Tibial nerve (tissue), 4 donors: ENCODE data around the gene MAST3. TPM values are rescaled to one million over a fixed set of nuclear protein-coding genes. Genes with fewer than 3 reads are reported as not detected.

Experiments
- DNase-seq, 2 donors: peaks; one replicate each; pipeline ENCODE4 v3.0.0-alpha.2; 2019; ENCODE audit warnings: low spot score in 2 of 2
- H3K27ac ChIP-seq, 4 donors: fragments of 200-600 bp; sonication (generic) in 3 of 4; one replicate each; pipeline ENCODE4 v1.5.1; 2017 to 2019; ENCODE audit warnings: mild to moderate bottlenecking in 1 of 4
- H3K27me3 ChIP-seq, 2 donors: fragments of 200-600 bp; sonication (generic) in 1 of 2; one replicate each; pipeline versions ENCODE4 v1.5.1 to v1.6.0; 2017 to 2019
- H3K36me3 ChIP-seq, 3 donors: fragments of 200-600 bp; sonication (generic); one replicate each; pipeline ENCODE4 v1.5.1; 2018 to 2019
- H3K4me1 ChIP-seq, 4 donors: fragments of 200-600 bp; sonication (generic) in 3 of 4; one replicate each; pipeline ENCODE4 v1.5.1; 2017 to 2019
- H3K4me3 ChIP-seq, 4 donors: fragments of 200-600 bp; sonication (generic) in 3 of 4; one replicate each; pipeline ENCODE4 v1.5.1; 2017 to 2019; ENCODE audit warnings: mild to moderate bottlenecking in 1 of 4, moderate library complexity in 1 of 4
- H3K9me3 ChIP-seq, 4 donors: fragments of 200-600 bp; sonication (generic) in 3 of 4; one replicate each; pipeline ENCODE4 v1.5.1; 2017 to 2019
- CTCF ChIP-seq, 5 experiments: fragments of 200-600 bp in 3 of 5; fragments of 450-650 bp in 2 of 5; sonication (generic) in 3 of 5; IDR thresholded peaks; one replicate each; pipeline ENCODE4 v1.5.1; 2016 to 2019; ENCODE audit warnings: antibody characterized with exemption in 5 of 5, mild to moderate bottlenecking in 3 of 5, moderate library complexity in 2 of 5
- EP300 ChIP-seq, 2 donors: sonication (generic); formaldehyde crosslinking; IDR thresholded peaks; one replicate each; pipeline ENCODE4 v1.6.1; 2017; ENCODE audit warnings: antibody characterized with exemption in 2 of 2, mild to moderate bottlenecking in 1 of 2
- POLR2A ChIP-seq, 2 donors: fragments of 450-650 bp; IDR thresholded peaks; one replicate each; pipeline ENCODE4 v1.6.1; 2017; ENCODE audit warnings: antibody characterized with exemption in 2 of 2, mild to moderate bottlenecking in 2 of 2, moderate library complexity in 2 of 2
- WGBS, 2 donors: methylation state at CpG; one replicate each; pipeline ENCODE4 v1.1.5; 2018; 5-methylcytosine and 5-hydroxymethylcytosine counted together
- total RNA-seq, 4 donors: library from RNA; depleted of rRNA; stranded (reverse); fragments of >200 nt; gene quantifications; one replicate each; pipeline ENCODE4 v1.1.0, GENCODE V29; 2016

The MAST3 gene
- total RNA-seq, 4 donors from 2014 or later = 7.6 to 19.8 (median 10.0) TPM

- H3K36me3 ChIP-seq = peaks cover 0 to 50% (median 0%) of the 10 kb centered on the region in 3 donors
- H3K4me1 ChIP-seq = peaks cover 0 to 39% (median 28%) of the 10 kb centered on the region in 4 donors
- TF ChIP-seq POLR2A (IDR thresholded peaks at IDR 0.05) (no peak), EP300 (IDR thresholded peaks at IDR 0.05) (no peak), CTCF (IDR thresholded peaks at IDR 0.05) (peak; percentile 69 to 99 (median 89))
- 1 to 3% methylated on average over 27 to 36 of the region's 66 CpGs for WGBS, 2 donors
- no peaks in the 10 kb centered on the region for H3K27me3 ChIP-seq
- peak; percentile 51 to 64 for DNase-seq
- peak overlapping the region; percentile 28 to 60 (median 34) for H3K4me3 ChIP-seq
- peak overlapping the region; percentile 67 to 91 (median 86) for H3K27ac ChIP-seq
- no peaks in the 10 kb centered on the region for H3K9me3 ChIP-seq
Measured at GRCh38 chr19:18160971-18161635, 63.5 kb downstream of the MAST3 start.

GRCh38 chr19:18161636-18162002 lies 64.0 kb downstream of the MAST3 start:
- Histone ChIP-seq H3K4me1 (peaks cover 0 to 34% (median 26%) of the 10 kb centered on the region in 4 donors), H3K27ac (peak overlapping the region in 2 of 4 donors; percentile 48 to 91), H3K36me3 (peaks cover 0 to 51% (median 4%) of the 10 kb centered on the region in 3 donors), H3K9me3 (no peaks in the 10 kb centered on the region), H3K4me3 (peak overlapping the region; percentile 16 to 60 (median 29)), H3K27me3 (no peaks in the 10 kb centered on the region)
- TF ChIP-seq POLR2A (IDR thresholded peaks at IDR 0.05) = no peak
- peak in 1 of 5 experiments; percentile 4 for TF ChIP-seq CTCF (IDR thresholded peaks at IDR 0.05)
- no peak for DNase-seq
- 56 to 57% methylated on average over 15 to 19 of the region's 19 CpGs for WGBS, 2 donors

GRCh38 chr19:18164072-18164471 lies 66.5 kb downstream of the MAST3 start:
- Histone ChIP-seq H3K9me3 (no peaks in the 10 kb centered on the region), H3K36me3 (peaks cover 0 to 73% (median 11%) of the 10 kb centered on the region in 3 donors), H3K27me3 (no peaks in the 10 kb centered on the region), H3K4me1 (peaks cover 0 to 27% (median 14%) of the 10 kb centered on the region in 4 donors), H3K27ac (no peak overlapping the region), H3K4me3 (no peak overlapping the region)
- 95% methylated on average over 7 of the region's 7 CpGs for WGBS, 2 donors
- no peak for DNase-seq
- TF ChIP-seq CTCF (IDR thresholded peaks at IDR 0.05) (no peak), EP300 (IDR thresholded peaks at IDR 0.05) (no peak), POLR2A (IDR thresholded peaks at IDR 0.05) (no peak)

- Histone ChIP-seq H3K4me1 (peaks cover 0 to 18% (median 7%) of the 10 kb centered on the region in 4 donors), H3K27me3 (no peaks in the 10 kb centered on the region), H3K36me3 (peaks cover 0 to 88% (median 11%) of the 10 kb centered on the region in 3 donors), H3K4me3 (no peak overlapping the region), H3K27ac (no peak overlapping the region), H3K9me3 (no peaks in the 10 kb centered on the region)
- DNase-seq = no peak
- TF ChIP-seq EP300 (IDR thresholded peaks at IDR 0.05) (no peak), POLR2A (IDR thresholded peaks at IDR 0.05) (no peak), CTCF (IDR thresholded peaks at IDR 0.05) (no peak)
- WGBS, 2 donors = 93 to 95% methylated on average over 15 of the region's 15 CpGs
Measured at GRCh38 chr19:18165794-18166544, 68.4 kb downstream of the MAST3 start.

GRCh38 chr19:18167011-18167410 lies 69.4 kb downstream of the MAST3 start:
- Histone ChIP-seq H3K27ac (no peak overlapping the region), H3K4me3 (no peak overlapping the region), H3K36me3 (peaks cover 0 to 86% (median 11%) of the 10 kb centered on the region in 3 donors), H3K4me1 (peaks cover 0 to 10% (median 2%) of the 10 kb centered on the region in 4 donors), H3K9me3 (no peaks in the 10 kb centered on the region), H3K27me3 (no peaks in the 10 kb centered on the region)
- TF ChIP-seq CTCF (IDR thresholded peaks at IDR 0.05) (no peak), POLR2A (IDR thresholded peaks at IDR 0.05) (no peak), EP300 (IDR thresholded peaks at IDR 0.05) (no peak)
- 91 to 94% methylated on average over 20 to 21 of the region's 21 CpGs for WGBS, 2 donors
- DNase-seq = no peak
